HepG2 (cell line): Measurements from ENCODE around the gene MORN1. TPM values are rescaled to one million over a fixed set of nuclear protein-coding genes. Genes with fewer than 3 reads are reported as not detected.
A peak's percentile ranks its signal among the peaks of the same experiment; 100 is the strongest.

Source experiments
- CCAR2 ChIP-seq: fragments of 200-400 bp; formaldehyde crosslinking; optimal IDR thresholded peaks from 2 replicates; pipeline ENCODE3; 2018; ENCODE audit warnings: low read depth, mild to moderate bottlenecking, low read length, moderate library complexity
- HDAC6 ChIP-seq: fragments of 200-600 bp; sonication (generic); IDR thresholded peaks from 2 replicates; pipeline ENCODE4 v1.7.0; 2017; ENCODE audit warnings: mild to moderate bottlenecking, antibody characterized with exemption, low read length, low read depth
- HHEX ChIP-seq: IDR thresholded peaks from 2 replicates; pipeline ENCODE4 v1.6.1; 2016; ENCODE audit warnings: control low read depth
- HMG20A ChIP-seq: IDR thresholded peaks from 2 replicates; pipeline ENCODE4 v1.6.1; 2016; ENCODE audit warnings: borderline replicate concordance
- MAFF ChIP-seq: IDR thresholded peaks from 2 replicates; pipeline ENCODE4 v1.6.1; 2011; ENCODE audit warnings: low read depth, low read length, improper control_type of control experiment
- MAFG ChIP-seq: sonication (generic); formaldehyde crosslinking; IDR thresholded peaks from 2 replicates; pipeline ENCODE4 v1.5.1; 2020; ENCODE audit warnings: mild to moderate bottlenecking, missing genetic modification reagents
- MAZ ChIP-seq, 2 experiments: sonication (generic) in 1 of 2; formaldehyde crosslinking in 1 of 2; IDR thresholded peaks; 2 replicates each; pipeline versions ENCODE4 v1.5.0 to v1.6.1; 2012 to 2020; ENCODE audit warnings: low read depth in 2 of 2, mild to moderate bottlenecking in 2 of 2, borderline replicate concordance in 1 of 2, improper control_type of control experiment in 1 of 2, low read length in 1 of 2, missing genetic modification reagents in 1 of 2, moderate library complexity in 1 of 2
- MTA3 ChIP-seq: sonication (generic); formaldehyde crosslinking; IDR thresholded peaks from 2 replicates; pipeline ENCODE4 v1.4.0; 2020; ENCODE audit warnings: missing genetic modification reagents
- RXRA ChIP-seq: sonication (generic); formaldehyde crosslinking; IDR thresholded peaks from 2 replicates; pipeline ENCODE4 v1.5.1; 2020; ENCODE audit warnings: missing genetic modification reagents
- SOX6 ChIP-seq, 2 experiments: fragments of 450-650 bp in 1 of 2; sonication (generic) in 1 of 2; formaldehyde crosslinking in 1 of 2; IDR thresholded peaks; 2 replicates each; pipeline versions ENCODE4 v1.4.0 to v1.6.1; 2017 to 2020; ENCODE audit warnings: antibody characterized with exemption in 1 of 2, mild to moderate bottlenecking in 1 of 2, missing genetic modification reagents in 1 of 2
- ZFYVE20 ChIP-seq: sonication (generic); formaldehyde crosslinking; IDR thresholded peaks from 2 replicates; pipeline ENCODE4 v1.8.0; 2023; ENCODE audit warnings: low read depth, mild to moderate bottlenecking, moderate library complexity, missing genetic modification reagents, borderline replicate concordance
- ZKSCAN1 ChIP-seq: fragments of 150-350 bp; IDR thresholded peaks from 2 replicates; pipeline ENCODE4 v1.6.1; 2014; ENCODE audit warnings: low read length
- ZNF121 ChIP-seq: sonication (generic); formaldehyde crosslinking; IDR thresholded peaks from 2 replicates; pipeline ENCODE4 v1.5.0; 2020; ENCODE audit warnings: mild to moderate bottlenecking, missing genetic modification reagents
- ZNF234 ChIP-seq: sonication (generic); formaldehyde crosslinking; conservative IDR thresholded peaks from 2 replicates; pipeline ENCODE4 v1.5.1; 2020; ENCODE audit warnings: mild to moderate bottlenecking, missing genetic modification reagents
- ZNF326 ChIP-seq: sonication (generic); formaldehyde crosslinking; IDR thresholded peaks from 2 replicates; pipeline ENCODE4 v1.4.0; 2020; ENCODE audit warnings: missing genetic modification reagents, borderline replicate concordance
- ZNF460 ChIP-seq: sonication (generic); formaldehyde crosslinking; IDR thresholded peaks from 2 replicates; pipeline ENCODE4 v1.5.1; 2020; ENCODE audit warnings: missing genetic modification reagents, mild to moderate bottlenecking, borderline replicate concordance
- ZNF563 ChIP-seq: sonication (generic); formaldehyde crosslinking; IDR thresholded peaks from 2 replicates; pipeline ENCODE4 v1.8.0; 2022; ENCODE audit warnings: mild to moderate bottlenecking, moderate library complexity, missing genetic modification reagents
- polyA plus RNA-seq, 8 experiments: library from polyadenylated mRNA; depleted of rRNA in 3 of 8; stranded (reverse) in 7 of 8; unstranded in 1 of 8; fragments of >200 nt; fragmentation: Illumina TruSeq in 4 of 8; extraction: Trizol in 4 of 8; gene quantifications; 2 replicates each; pipeline versions ENCODE4 v1.2.1 to v1.2.3, GENCODE V29; 2011 to 2016; ENCODE audit warnings: low read depth in 4 of 8, missing spikeins in 1 of 8, mixed read lengths in 1 of 8; ENCODE audit not compliant: insufficient read depth in 1 of 8
- total RNA-seq, 5 experiments: library from RNA; depleted of rRNA; stranded (reverse); fragments of >200 nt; fragmentation: Illumina TruSeq; extraction: Trizol; gene quantifications; 2 replicates each; pipeline ENCODE4 v1.2.3, GENCODE V29; 2016; ENCODE audit warnings: low read depth in 1 of 5
- TF ChIP-seq, protein P1 (sequence below): sonication (generic); formaldehyde crosslinking; IDR thresholded peaks from 2 replicates; pipeline ENCODE4 v1.5.1; 2020; ENCODE audit warnings: mild to moderate bottlenecking, missing genetic modification reagents
- TF ChIP-seq, protein P2 (sequence below): IDR thresholded peaks from 2 replicates; pipeline ENCODE4 v1.4.0; 2020; ENCODE audit warnings: mild to moderate bottlenecking, missing genetic modification reagents
- TF ChIP-seq, protein P3 (sequence below): sonication (generic); formaldehyde crosslinking; IDR thresholded peaks from 2 replicates; pipeline ENCODE4 v1.9.0; 2021; ENCODE audit warnings: missing genetic modification reagents, mild to moderate bottlenecking, borderline replicate concordance

The MORN1 gene
- total and polyA plus RNA-seq, 2 of the 13 experiments (the other 11 are each of a cell fraction or from before 2014, with no cell fraction given): 3.1 to 6.5 TPM

GRCh38 chr1:2391041-2391930 is at the start of gene MORN1, which contains the start of gene RER1 (continued):
- TF ChIP-seq, protein P1, sequence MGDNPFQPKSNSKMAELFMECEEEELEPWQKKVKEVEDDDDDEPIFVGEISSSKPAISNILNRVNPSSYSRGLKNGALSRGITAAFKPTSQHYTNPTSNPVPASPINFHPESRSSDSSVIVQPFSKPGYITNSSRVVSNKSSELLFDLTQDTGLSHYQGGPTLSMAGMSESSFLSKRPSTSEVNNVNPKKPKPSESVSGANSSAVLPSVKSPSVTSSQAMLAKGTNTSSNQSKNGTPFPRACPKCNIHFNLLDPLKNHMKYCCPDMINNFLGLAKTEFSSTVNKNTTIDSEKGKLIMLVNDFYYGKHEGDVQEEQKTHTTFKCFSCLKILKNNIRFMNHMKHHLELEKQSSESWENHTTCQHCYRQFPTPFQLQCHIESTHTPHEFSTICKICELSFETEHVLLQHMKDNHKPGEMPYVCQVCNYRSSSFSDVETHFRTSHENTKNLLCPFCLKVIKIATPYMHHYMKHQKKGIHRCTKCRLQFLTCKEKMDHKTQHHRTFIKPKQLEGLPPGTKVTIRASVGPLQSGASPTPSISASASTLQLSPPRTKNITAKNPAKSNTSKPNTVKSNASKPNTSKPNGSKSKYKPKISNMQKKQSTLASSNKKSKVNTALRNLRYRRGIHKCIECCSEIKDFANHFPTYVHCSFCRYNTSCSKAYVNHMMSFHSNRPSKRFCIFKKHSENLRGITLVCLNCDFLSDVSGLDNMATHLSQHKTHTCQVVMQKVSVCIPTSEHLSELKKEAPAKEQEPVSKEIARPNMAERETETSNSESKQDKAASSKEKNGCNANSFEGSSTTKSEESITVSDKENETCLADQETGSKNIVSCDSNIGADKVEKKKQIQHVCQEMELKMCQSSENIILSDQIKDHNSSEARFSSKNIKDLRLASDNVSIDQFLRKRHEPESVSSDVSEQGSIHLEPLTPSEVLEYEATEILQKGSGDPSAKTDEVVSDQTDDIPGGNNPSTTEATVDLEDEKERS (CRISPR knock-in tag): no peak
- TF ChIP-seq CCAR2: no peak
- no peak for TF ChIP-seq HDAC6
- TF ChIP-seq MTA3: no peak
- TF ChIP-seq ZNF563: peak; percentile 79; the same call in 1 of the 2 replicates
- TF ChIP-seq ZNF326: no peak
- TF ChIP-seq, protein P2, sequence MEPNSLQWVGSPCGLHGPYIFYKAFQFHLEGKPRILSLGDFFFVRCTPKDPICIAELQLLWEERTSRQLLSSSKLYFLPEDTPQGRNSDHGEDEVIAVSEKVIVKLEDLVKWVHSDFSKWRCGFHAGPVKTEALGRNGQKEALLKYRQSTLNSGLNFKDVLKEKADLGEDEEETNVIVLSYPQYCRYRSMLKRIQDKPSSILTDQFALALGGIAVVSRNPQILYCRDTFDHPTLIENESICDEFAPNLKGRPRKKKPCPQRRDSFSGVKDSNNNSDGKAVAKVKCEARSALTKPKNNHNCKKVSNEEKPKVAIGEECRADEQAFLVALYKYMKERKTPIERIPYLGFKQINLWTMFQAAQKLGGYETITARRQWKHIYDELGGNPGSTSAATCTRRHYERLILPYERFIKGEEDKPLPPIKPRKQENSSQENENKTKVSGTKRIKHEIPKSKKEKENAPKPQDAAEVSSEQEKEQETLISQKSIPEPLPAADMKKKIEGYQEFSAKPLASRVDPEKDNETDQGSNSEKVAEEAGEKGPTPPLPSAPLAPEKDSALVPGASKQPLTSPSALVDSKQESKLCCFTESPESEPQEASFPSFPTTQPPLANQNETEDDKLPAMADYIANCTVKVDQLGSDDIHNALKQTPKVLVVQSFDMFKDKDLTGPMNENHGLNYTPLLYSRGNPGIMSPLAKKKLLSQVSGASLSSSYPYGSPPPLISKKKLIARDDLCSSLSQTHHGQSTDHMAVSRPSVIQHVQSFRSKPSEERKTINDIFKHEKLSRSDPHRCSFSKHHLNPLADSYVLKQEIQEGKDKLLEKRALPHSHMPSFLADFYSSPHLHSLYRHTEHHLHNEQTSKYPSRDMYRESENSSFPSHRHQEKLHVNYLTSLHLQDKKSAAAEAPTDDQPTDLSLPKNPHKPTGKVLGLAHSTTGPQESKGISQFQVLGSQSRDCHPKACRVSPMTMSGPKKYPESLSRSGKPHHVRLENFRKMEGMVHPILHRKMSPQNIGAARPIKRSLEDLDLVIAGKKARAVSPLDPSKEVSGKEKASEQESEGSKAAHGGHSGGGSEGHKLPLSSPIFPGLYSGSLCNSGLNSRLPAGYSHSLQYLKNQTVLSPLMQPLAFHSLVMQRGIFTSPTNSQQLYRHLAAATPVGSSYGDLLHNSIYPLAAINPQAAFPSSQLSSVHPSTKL: no peak
- no peak for TF ChIP-seq MAFG (CRISPR knock-in tag)
- no peak for TF ChIP-seq ZKSCAN1
- TF ChIP-seq SOX6 (IDR thresholded peaks at IDR 0.05): no peak
- no peak; the same call in 1 of the 2 replicates for TF ChIP-seq SOX6 (CRISPR knock-in tag; IDR thresholded peaks at IDR 0.05)
- no peak for TF ChIP-seq HHEX (CRISPR knock-in tag)
- TF ChIP-seq MAZ (IDR thresholded peaks at IDR 0.05; ENCODE audit: borderline replicate concordance, low read depth, low read length): peak; percentile 84; the same call in 1 of the 2 replicates
- peak; percentile 85; the same call in 1 of the 2 replicates for TF ChIP-seq MAZ (CRISPR knock-in tag; IDR thresholded peaks at IDR 0.05; ENCODE audit: low read depth)
- TF ChIP-seq ZNF234 (CRISPR knock-in tag): no peak
- TF ChIP-seq HMG20A (CRISPR knock-in tag): no peak
- TF ChIP-seq, protein P3, sequence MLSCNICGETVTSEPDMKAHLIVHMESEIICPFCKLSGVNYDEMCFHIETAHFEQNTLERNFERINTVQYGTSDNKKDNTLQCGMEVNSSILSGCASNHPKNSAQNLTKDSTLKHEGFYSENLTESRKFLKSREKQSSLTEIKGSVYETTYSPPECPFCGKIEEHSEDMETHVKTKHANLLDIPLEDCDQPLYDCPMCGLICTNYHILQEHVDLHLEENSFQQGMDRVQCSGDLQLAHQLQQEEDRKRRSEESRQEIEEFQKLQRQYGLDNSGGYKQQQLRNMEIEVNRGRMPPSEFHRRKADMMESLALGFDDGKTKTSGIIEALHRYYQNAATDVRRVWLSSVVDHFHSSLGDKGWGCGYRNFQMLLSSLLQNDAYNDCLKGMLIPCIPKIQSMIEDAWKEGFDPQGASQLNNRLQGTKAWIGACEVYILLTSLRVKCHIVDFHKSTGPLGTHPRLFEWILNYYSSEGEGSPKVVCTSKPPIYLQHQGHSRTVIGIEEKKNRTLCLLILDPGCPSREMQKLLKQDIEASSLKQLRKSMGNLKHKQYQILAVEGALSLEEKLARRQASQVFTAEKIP (CRISPR knock-in tag): no peak
- TF ChIP-seq RXRA: peak; percentile 40; the same call in 1 of the 2 replicates
- TF ChIP-seq ZFYVE20 (CRISPR knock-in tag): no peak
- 0 out of 2 replicates have a peak, but pooled peaks have one; percentile 40 for TF ChIP-seq ZNF460
- TF ChIP-seq ZNF121 (CRISPR knock-in tag): no peak
- TF ChIP-seq MAFF: no peak
